HG02678 (cell line): ENCODE data around the gene TMEM232.

ENCODE experiments used
- ATAC-seq: cut with Tn5 transposase; IDR thresholded peaks from one replicate; pipeline ENCODE4 v1.9.1; 2021; ENCODE audit warnings: mild to moderate bottlenecking, moderate library complexity; ENCODE audit not compliant: unreplicated experiment

The TMEM232 gene

DNA sequence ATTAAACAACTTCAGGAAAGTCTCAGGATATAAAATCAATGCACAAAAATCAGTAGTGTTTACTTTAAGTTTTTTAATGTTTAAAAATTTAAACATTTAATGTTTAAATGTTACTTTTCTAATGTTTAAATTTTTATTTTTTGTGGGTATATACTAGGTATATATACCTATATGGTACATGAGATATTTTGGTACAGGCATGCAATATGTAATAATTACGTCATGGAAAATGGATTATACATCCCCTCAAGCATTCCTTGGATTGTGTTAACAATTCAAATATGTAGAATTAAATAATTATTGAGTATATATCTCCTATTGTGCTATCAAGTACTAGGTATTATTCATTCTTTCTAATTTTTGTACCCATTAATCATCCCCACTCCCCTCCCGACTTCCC, 291.3 kb downstream of the TMEM232 start:
- ATAC-seq: no peak

DNA sequence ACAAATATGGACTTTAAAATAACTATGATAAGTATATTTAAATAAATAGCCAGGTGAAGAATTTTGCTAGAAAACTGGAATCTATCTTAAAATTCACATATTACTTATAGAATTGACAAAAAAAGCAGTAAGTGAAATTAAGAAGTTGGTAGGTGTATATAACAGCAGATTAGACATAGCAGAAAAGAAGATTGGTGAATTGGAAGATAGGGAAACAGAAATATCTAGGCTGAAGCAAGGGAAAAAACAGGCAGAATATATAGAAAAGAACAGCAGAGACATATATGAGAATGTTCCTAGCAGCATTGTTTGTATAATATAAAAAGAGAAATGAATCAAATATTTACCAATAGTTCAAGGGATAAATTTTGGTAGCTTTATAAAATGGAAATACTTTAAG, 294.9 kb downstream of the TMEM232 start:
- ATAC-seq: no peak

DNA sequence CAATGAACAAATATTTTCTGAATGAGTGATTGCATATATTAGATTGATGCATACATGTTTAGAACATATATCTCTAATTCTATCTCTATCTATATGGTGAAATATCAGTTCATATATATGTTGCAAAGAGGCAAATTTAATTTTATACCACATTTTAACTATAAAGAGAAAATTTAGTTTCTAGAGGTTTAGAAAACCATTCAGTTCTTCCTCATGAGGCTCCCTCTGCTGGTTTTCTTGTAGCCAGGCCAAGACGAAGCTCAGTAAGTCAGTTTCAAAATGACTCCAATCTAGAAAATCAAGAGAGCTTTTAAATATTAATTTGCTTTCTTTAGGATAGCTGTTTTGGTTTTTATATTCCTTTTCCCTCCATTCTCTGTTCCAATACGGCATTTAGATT, 312.1 kb downstream of the TMEM232 start:
- no peak for ATAC-seq

DNA sequence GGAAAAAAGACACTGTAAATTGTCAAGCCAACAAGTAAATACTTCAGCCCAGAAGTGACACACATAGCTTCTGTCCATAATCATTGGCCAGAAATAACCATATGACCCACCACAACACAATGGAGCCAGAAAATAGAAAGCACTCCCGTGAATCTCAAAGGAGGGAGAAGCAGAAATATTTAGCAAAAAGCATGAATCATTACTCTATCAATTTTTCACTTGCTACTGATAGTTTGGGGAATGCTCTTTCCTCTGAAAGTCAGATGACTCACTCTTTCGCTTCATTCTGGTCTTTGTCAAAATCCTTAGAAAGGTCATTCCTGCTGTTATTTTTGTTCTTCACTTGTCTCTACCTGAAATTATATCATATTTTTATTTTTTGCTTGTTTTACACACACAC, 312.6 kb downstream of the TMEM232 start:
- no peak for ATAC-seq

DNA sequence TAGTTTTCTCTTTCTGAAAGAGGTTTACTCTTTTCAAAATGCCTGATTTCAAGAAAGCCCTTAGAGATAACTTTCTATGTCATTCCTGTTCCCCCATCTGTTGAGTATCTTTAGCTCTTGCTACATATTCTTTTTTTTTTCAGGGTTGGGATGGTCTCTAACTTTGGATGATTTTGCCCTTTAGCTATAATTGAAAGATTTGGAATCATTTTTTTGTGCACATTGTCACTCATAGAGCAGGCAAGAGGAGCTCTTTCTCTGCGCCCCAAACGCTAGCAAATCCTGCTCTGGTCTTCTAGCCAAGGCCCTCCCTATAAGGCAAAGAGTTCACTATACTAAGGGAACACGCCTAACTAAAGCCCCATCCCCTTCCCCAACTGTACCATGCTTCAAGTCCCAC, 316.9 kb downstream of the TMEM232 start:
- ATAC-seq: no peak

DNA sequence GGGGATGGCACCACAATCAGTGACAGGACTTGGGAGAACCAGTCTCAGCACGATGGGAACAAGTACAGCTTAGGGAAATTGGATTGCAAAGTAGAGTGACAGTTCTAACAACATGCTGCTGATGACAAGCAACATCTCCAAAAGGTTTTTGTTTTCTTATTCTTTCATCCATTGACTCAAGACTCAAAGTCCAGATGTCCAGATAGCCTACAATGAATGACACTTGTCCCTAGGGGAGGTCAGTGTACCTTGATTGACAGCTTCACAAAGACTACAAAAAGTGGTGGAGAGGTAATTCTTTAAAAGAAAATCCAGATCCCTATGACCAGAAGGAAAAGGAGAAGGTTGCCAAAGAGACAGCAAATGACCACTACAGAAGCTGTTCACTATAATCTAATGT, 323.9 kb downstream of the TMEM232 start:
- no peak for ATAC-seq

DNA sequence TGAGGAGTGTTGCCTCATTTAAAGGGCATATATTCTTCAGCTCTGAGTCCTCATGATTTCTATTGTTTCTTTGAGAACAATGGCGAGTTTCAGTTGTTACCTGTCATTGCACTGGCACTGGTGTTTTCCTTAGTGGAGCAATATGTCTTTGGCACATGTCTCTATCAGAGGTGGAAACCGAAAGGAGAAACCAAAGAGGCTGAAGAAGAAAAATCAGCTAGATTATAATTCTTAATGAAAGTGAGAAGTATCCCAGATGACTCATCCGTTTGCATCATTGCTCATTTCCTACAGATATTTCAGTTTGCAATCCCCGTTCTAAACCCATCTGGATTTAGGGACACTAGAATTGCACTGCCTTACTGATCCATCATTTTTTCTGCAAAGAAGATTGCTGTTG, 324.6 kb downstream of the TMEM232 start:
- ATAC-seq: no peak

DNA sequence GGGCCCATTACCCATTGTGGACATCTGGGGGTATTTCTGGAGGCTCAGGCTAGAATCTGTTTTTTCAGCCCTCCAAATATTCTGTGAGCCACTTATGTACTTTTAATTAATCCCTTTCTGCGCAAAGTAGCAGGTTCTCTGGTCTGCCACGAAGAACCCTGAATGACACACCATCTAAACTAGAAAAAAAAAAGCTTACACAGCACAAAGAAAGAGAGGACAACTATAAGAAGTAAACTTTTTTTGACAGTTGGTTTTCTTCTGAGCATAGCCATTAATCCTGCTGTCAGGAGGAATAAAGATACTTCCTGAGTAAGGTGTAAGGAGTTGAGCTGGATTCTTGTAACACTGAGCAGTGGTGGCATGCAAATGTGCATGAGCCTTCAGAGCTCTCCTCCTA, 327.5 kb downstream of the TMEM232 start:
- ATAC-seq: no peak

DNA sequence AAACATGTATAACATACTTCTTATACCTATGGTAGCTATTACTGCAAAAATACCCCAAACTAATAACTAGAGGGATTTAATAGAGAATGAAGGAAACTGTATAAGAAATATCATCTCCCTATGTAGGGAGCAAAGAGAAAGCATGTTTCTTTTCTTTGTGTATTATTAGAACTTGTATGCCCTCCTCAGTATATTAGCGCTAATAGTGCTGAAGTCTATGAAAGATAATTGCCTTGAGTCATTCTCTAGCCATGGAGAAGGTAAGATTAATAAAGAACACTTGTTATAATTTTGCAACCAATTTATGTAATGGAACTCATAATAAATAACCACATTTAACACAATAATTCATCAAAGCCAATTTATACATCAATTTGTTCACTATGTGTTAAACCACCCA, 329.2 kb downstream of the TMEM232 start:
- no peak for ATAC-seq

DNA sequence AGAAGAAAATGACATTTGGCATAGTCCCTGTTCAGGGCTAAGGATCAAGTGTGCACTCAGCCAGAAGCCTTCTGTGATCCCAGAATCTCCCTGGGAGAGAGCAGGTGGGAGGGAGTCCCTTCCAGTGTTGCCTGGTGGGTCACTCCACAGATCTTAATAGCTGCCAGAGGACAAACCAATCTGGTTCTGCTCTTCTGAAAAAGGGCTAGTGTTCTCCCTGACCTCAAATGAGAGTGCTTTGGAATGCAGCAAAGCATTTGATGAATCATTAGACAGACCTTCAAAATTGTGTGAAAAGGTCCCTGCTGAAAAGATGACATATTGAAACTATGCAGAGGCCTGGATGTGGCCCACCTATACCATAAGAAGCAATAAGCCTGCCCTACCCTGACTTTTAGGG, 339.7 kb downstream of the TMEM232 start:
- no peak for ATAC-seq

DNA sequence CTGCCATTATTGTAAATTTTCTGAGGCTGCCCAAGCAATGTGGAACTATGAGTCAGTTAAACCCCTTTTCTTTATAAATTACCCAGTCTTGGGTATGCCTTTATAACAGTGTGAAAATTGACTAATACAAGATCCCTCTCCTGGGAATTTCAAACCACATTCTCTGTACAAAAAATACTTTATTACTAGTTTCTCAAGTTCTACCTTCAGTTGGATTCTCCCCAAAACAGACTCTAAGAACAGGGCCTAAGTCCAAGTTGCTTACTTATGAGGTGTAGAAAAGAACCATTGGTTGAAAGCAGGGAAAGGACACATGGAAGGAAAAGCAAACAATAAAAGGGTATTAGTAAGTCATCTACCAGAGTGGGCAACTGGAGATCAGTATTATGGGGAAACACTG, 343.2 kb downstream of the TMEM232 start:
- ATAC-seq: no peak

DNA sequence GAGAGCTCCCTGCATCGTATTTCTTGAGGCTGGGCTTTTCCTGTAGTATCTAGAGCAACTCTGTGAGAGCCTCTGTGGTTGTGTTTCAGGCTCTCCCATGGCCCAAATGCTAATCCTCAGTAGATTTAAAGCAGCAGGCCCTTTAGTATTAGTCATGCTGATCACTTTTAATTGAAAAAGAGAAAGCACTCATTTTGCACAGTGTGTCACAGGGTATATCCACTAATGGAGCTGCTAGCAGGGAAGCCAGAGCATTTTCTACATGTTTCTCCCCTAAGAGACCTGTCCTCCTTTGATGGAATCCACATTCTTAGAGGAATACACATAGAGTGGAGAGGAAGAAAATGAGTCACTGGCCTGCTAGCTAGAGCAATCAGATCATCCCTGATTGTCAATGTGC, 348.5 kb downstream of the TMEM232 start:
- ATAC-seq: no peak

DNA sequence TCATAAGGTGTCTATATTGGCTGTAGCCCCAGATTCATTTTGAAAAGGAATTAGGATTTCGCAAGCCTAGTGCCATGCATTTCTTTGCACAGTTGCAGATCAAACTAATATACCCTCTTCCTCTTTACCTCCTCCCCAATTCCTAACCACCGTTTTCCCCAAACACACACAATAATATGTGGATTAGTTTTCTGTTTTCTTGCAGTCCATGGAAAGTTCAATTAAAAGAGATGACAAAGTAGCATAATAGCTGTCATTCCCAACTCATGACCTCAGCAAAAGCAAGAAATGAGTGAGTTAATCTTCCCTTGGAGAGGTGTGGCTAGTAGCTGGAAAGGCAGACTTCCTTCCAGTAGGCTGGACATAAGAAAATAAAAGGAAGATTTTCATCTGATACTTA, 349.1 kb downstream of the TMEM232 start:
- no peak for ATAC-seq

DNA sequence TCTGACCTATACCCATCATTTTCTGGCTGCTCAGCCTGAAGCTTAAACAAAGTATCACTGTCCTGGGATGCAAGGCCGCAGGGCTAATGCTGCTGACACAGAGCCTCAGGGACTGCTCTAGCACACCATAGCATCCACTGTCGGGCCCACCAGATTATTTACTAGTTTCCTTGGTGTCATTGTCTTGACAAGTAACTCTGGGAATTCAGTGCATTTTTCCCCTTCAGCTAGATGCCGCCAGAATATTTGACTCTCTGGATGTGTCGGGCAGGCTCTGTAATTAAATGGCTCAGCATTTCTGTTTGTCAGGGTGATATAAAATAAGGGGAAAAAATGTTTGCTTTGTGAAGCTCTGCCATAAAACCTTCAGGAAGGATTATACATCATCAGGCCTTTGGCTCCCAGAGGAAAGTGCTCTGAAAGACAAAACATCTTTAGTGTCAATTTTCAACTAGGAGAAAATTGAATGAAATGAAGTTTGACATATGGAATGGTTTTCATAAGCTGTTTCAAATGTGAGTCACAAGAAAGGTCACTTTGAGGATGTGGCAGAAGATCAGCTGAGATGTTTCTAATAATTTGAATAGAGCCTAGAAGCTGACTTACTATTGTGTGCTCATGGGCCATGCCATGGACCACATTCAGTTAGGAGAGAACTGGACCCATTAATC, 350.1 kb downstream of the TMEM232 start:
- ATAC-seq: no peak

DNA sequence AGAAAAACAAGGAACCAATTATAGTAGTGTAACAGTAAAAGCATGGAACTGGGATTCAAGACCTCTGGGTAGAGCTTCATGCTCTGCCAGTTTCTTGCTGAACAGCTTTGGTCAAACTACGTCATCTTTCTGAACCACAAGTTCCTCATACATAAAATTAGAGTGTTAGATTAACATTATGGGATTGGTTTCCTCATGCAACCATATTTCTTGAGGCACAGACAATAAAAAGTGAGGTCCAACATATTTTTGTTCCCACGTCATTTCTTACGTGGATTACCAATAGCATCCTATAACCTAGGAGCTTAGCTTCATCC, 354.8 kb downstream of the TMEM232 start:
- peak; percentile 89 for ATAC-seq

DNA sequence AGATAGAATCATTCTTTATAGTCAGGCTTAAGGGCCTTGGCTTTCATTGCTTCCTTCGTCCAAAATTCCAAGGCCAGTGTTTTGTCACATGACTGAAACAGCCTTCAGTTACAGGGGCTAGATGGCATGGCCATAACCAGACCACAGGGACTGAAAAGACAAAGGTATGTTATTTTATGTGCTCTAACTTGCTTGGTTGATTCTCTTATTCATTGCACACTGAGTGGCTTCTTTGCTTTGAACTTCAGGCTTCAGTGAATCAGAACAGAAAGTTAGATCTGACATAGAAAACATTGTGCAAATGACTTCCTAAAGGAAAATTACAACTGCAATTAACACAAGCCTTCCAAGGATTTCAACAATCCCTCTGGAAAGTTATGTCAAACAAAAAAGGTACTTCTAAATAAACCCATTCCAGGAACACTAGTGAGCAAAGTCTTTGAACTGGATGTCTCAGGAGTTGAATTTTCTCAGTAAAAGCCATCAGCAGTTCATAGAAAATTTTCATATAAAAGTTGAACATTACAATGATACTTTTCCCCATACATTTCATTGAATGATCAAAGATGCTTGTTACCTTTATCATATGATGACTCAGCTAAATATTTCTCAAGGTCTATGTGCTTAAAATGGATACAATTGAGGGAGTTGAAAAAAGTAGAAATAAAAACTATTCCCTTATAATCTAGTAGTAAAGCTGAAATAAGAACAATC, 355.3 kb downstream of the TMEM232 start:
- peak; percentile 46 for ATAC-seq
